HCT116 (cell line): ENCODE measurements around the gene ZNF423. TPM values are rescaled to one million over a fixed set of nuclear protein-coding genes. Genes with fewer than 3 reads are reported as not detected.

Source experiments
- ATAC-seq: fragments of 200-7000 bp; cut with Tn5 transposase; 2 replicates; pipeline ENCODE4 v1.9.1; 2020; ENCODE audit warnings: mild to moderate bottlenecking, moderate library complexity
- BruUV-seq: library from RNA; stranded (reverse); fragments of 400-500 nt; replicated peaks from 2 replicates; lab custom pipeline; 2021; lab: Mats Ljungman, UMichigan
- CTCF ChIA-PET: fragments of 300-600 bp; sonication (Branson Sonifier 250); formaldehyde crosslinking; loops from one replicate; lab custom pipeline; 2021; ENCODE audit warnings: antibody characterized with exemption; lab: Charles Lee
- POLR2A ChIA-PET: fragments of 300-600, 350-600 bp; sonication (Branson Sonifier 250); formaldehyde crosslinking; loops from one replicate; lab custom pipeline; 2021; ENCODE audit warnings: antibody characterized with exemption; lab: Charles Lee
- RAD21 ChIA-PET, 2 experiments: fragments of 300-600 bp; sonication (Branson Sonifier 250); formaldehyde crosslinking; loops; one replicate each; lab custom pipeline; 2023; ENCODE audit warnings: low total read pairs in 2 of 2; ENCODE audit not compliant: uncharacterized antibody in 2 of 2, unreplicated experiment in 2 of 2, low non-redundant PET in 1 of 2; lab: Charles Lee
- DNase-seq: peaks from one replicate; pipeline ENCODE4 v3.0.0-alpha.2; 2010; ENCODE audit warnings: low read depth, low spot score
- H2AFZ ChIP-seq: fragments of 200-600 bp; shearing (Covaris generic), sonication (generic); 2 replicates; pipeline ENCODE4 v1.6.1; 2017; ENCODE audit warnings: low read depth, mixed run types, mixed read lengths, antibody characterized with exemption, low read length; ENCODE audit not compliant: poor library complexity, severe bottlenecking
- H3K27ac ChIP-seq: 2 replicates; pipeline ENCODE4 v1.5.1; 2012; ENCODE audit warnings: low read depth, low read length
- H3K27me3 ChIP-seq: fragments of 200-600 bp; sonication (generic); 2 replicates; pipeline ENCODE4 v1.6.1; 2016; ENCODE audit warnings: mixed run types, low read length, mixed read lengths; ENCODE audit not compliant: insufficient read depth
- H3K36me3 ChIP-seq, 2 experiments: fragments of 200-500 bp in 1 of 2; fragments of 200-600 bp in 1 of 2; sonication (Bioruptor generic) in 1 of 2; sonication (generic) in 1 of 2; 2 replicates each; pipeline versions ENCODE4 v1.5.1 to v1.6.1; 2014 to 2016; ENCODE audit warnings: low read length in 2 of 2, inconsistent platforms in 1 of 2, mixed read lengths in 1 of 2, mixed run types in 1 of 2; ENCODE audit not compliant: insufficient read depth in 2 of 2, control insufficient read depth in 1 of 2
- H3K4me1 ChIP-seq, 2 experiments: fragments of 200-600 bp in 1 of 2; sonication (generic) in 1 of 2; 2 replicates each; pipeline versions ENCODE4 v1.5.1 to v1.6.1; 2012 to 2017; ENCODE audit warnings: low read length in 2 of 2, inconsistent platforms in 1 of 2, mild to moderate bottlenecking in 1 of 2, mixed read lengths in 1 of 2, mixed run types in 1 of 2, moderate library complexity in 1 of 2; ENCODE audit not compliant: insufficient read depth in 2 of 2, control insufficient read depth in 1 of 2
- H3K4me2 ChIP-seq: fragments of 200-600 bp; sonication (generic); 2 replicates; pipeline ENCODE4 v1.6.1; 2017; ENCODE audit warnings: mixed run types, low read length, mixed read lengths
- H3K4me3 ChIP-seq, 2 experiments: fragments of 200-600 bp in 1 of 2; sonication (generic) in 1 of 2; replicated peaks in 1 of 2; 2 replicates each; pipeline ENCODE4 v1.5.1; 2011 to 2016; ENCODE audit warnings: low read length in 2 of 2, control low read depth in 1 of 2, low read depth in 1 of 2, mild to moderate bottlenecking in 1 of 2, mixed read lengths in 1 of 2, mixed run types in 1 of 2
- H3K79me2 ChIP-seq: fragments of 200-600 bp; sonication (generic); 2 replicates; pipeline ENCODE4 v1.6.1; 2017; ENCODE audit warnings: mild to moderate bottlenecking, mixed run types, low read length, moderate library complexity, mixed read lengths; ENCODE audit not compliant: insufficient read depth
- H3K9ac ChIP-seq: fragments of 200-600 bp; sonication (generic); 2 replicates; pipeline ENCODE4 v1.6.1; 2016; ENCODE audit warnings: low read length, mixed read lengths
- H3K9me2 ChIP-seq: fragments of 200-600 bp; sonication (generic), shearing (Covaris generic); 2 replicates; pipeline ENCODE4 v1.6.1; 2017; ENCODE audit warnings: mixed run types, mild to moderate bottlenecking, moderate library complexity; ENCODE audit not compliant: insufficient read depth
- H3K9me3 ChIP-seq, 2 experiments: fragments of 200-500 bp in 1 of 2; fragments of 200-600 bp in 1 of 2; sonication (Bioruptor generic) in 1 of 2; sonication (generic) in 1 of 2; 2 replicates each; pipeline ENCODE4 v1.6.1; 2014 to 2017; ENCODE audit warnings: low read length in 2 of 2, mixed read lengths in 2 of 2, inconsistent platforms in 1 of 2, low read depth in 1 of 2, mild to moderate bottlenecking in 1 of 2, mixed run types in 1 of 2, moderate library complexity in 1 of 2; ENCODE audit not compliant: control insufficient read depth in 1 of 2, insufficient read depth in 1 of 2
- H4K20me1 ChIP-seq: fragments of 200-600 bp; sonication (generic), shearing (Covaris generic); 2 replicates; pipeline ENCODE4 v1.6.1; 2017; ENCODE audit warnings: mixed run types, mild to moderate bottlenecking, moderate library complexity; ENCODE audit not compliant: insufficient read depth
- ATF3 ChIP-seq: IDR thresholded peaks from 2 replicates; pipeline ENCODE4 v1.6.1; 2012
- CBX3 ChIP-seq: IDR thresholded peaks from 2 replicates; pipeline ENCODE4 v1.6.1; 2012; ENCODE audit warnings: low read depth
- CTCF ChIP-seq, 3 experiments: fragments of 200-600 bp in 1 of 3; sonication (generic) in 1 of 3; IDR thresholded peaks in 2 of 3; conservative IDR thresholded peaks in 1 of 3; 2 replicates each; pipeline ENCODE4 v1.5.1; 2012 to 2017; ENCODE audit warnings: low read depth in 2 of 3, low read length in 2 of 3, antibody characterized with exemption in 1 of 3, borderline replicate concordance in 1 of 3, control low read depth in 1 of 3, mild to moderate bottlenecking in 1 of 3, mixed read lengths in 1 of 3, mixed run types in 1 of 3, moderate library complexity in 1 of 3; ENCODE audit not compliant: insufficient read depth in 1 of 3
- EGR1 ChIP-seq: IDR thresholded peaks from 2 replicates; pipeline ENCODE4 v1.6.1; 2012; ENCODE audit warnings: low read depth
- ELF1 ChIP-seq: IDR thresholded peaks from 2 replicates; pipeline ENCODE4 v1.6.1; 2012; ENCODE audit warnings: low read depth, borderline replicate concordance
- EZH2 ChIP-seq: fragments of 200-600 bp; sonication (generic); IDR thresholded peaks from 2 replicates; pipeline ENCODE4 v1.6.1; 2017; ENCODE audit warnings: antibody characterized with exemption, mixed run types
- EZH2phosphoT487 ChIP-seq: fragments of 200-600 bp; IDR thresholded peaks from 2 replicates; pipeline ENCODE4 v1.6.1; 2018; ENCODE audit warnings: antibody characterized with exemption, borderline replicate concordance
- JUND ChIP-seq: IDR thresholded peaks from 2 replicates; pipeline ENCODE4 v1.6.1; 2012
- MAX ChIP-seq: IDR thresholded peaks from 2 replicates; pipeline ENCODE4 v1.6.1; 2012
- POLR2A ChIP-seq: IDR thresholded peaks from 2 replicates; pipeline ENCODE4 v1.7.0; 2011; ENCODE audit warnings: borderline replicate concordance; ENCODE audit not compliant: insufficient read depth, insufficient read length; ENCODE audit errors: extremely low read depth
- RAD21 ChIP-seq: IDR thresholded peaks from 2 replicates; pipeline ENCODE4 v1.6.1; 2012; ENCODE audit warnings: low read depth, mild to moderate bottlenecking
- REST ChIP-seq: IDR thresholded peaks from 2 replicates; pipeline ENCODE4 v1.6.1; 2012; ENCODE audit warnings: low read depth
- SRF ChIP-seq: IDR thresholded peaks from 2 replicates; pipeline ENCODE4 v1.6.1; 2012; ENCODE audit warnings: low read depth
- TCF7L2 ChIP-seq: IDR thresholded peaks from 2 replicates; pipeline ENCODE4 v1.7.0; 2011; ENCODE audit warnings: borderline replicate concordance, inconsistent platforms; ENCODE audit not compliant: insufficient read depth, insufficient read length; ENCODE audit errors: extremely low read depth
- YY1 ChIP-seq: IDR thresholded peaks from 2 replicates; pipeline ENCODE4 v1.6.1; 2011; ENCODE audit warnings: low read length, low read depth, moderate library complexity, mild to moderate bottlenecking; ENCODE audit not compliant: insufficient replicate concordance; ENCODE audit errors: extremely low read depth
- ZBTB33 ChIP-seq: IDR thresholded peaks from 2 replicates; pipeline ENCODE4 v1.6.1; 2011; ENCODE audit warnings: mild to moderate bottlenecking, low read length, moderate library complexity; ENCODE audit not compliant: insufficient replicate concordance; ENCODE audit errors: extremely low read depth
- ZNF274 ChIP-seq: fragments of 200-500 bp; sonication (Bioruptor generic); IDR thresholded peaks from 2 replicates; pipeline ENCODE4 v1.6.1; 2014; ENCODE audit warnings: mild to moderate bottlenecking, low read depth, low read length, inconsistent platforms
- intact Hi-C: fragments of 100-400 bp; cut with micrococcal nuclease; formaldehyde crosslinking; loops from 2 replicates; pipeline ENCODE4 v1.10.0; 2022
- total RNA-seq: library from RNA; stranded (reverse); gene quantifications from one replicate; pipeline ENCODE4 v1.2.1, GENCODE V29; 2021; ENCODE audit not compliant: unreplicated experiment

Gene ZNF423
- total RNA-seq, 1 experiment from 2014 or later, result 0.22 TPM

GRCh38 chr16:49531425-49531824, 324.5 kb downstream of the ZNF423 start:
- Histone ChIP-seq H3K9me3 (no peaks in the 10 kb centered on the region), H3K27me3 (peaks cover 18% of the 10 kb centered on the region), H3K36me3 (no peaks in the 10 kb centered on the region), H3K4me2 (no peak overlapping the region), H3K9me2 (no peaks in the 10 kb centered on the region), H4K20me1 (no peaks in the 10 kb centered on the region), H3K9ac (no peak overlapping the region), H3K27ac (no peak overlapping the region), H3K4me3 (no peak overlapping the region), H3K4me1 (no peaks in the 10 kb centered on the region), H2AFZ (no peak overlapping the region), H3K79me2 (no peaks in the 10 kb centered on the region)
- ChIA-PET RAD21 (no interaction called here), CTCF (no interaction called here), POLR2A (no interaction called here)
- BruUV-seq, result no TSS peak
- TF ChIP-seq EZH2 (no peak), ZBTB33 (no peak), CBX3 (no peak), RAD21 (no peak), ELF1 (no peak), JUND (no peak), EGR1 (no peak), EZH2phosphoT487 (no peak), TCF7L2 (no peak), ATF3 (no peak), MAX (no peak), SRF (no peak), CTCF (IDR thresholded peaks at IDR 0.05 in 2 of 3, conservative IDR thresholded peaks at IDR 0.05 in 1 of 3; ENCODE audit: borderline replicate concordance in 1 of 3, insufficient read depth in 1 of 3, low read depth in 2 of 3, low read length in 2 of 3) (no peak), POLR2A (no peak), YY1 (no peak), ZNF274 (no peak), REST (no peak)
- ATAC-seq (no peak), DNase-seq (no peak)
- intact Hi-C loops, result no loop called here
